Esophagus (tissue), 2 donors: ENCODE data around the gene KRTAP19-5. TPM values are rescaled to one million over a fixed set of nuclear protein-coding genes. Genes with fewer than 3 reads are reported as not detected.

Experiments
- H3K27ac ChIP-seq, 2 donors: one replicate each; pipeline ENCODE4 v1.5.1; 2013; ENCODE audit warnings: low read depth in 2 of 2, mild to moderate bottlenecking in 2 of 2, inconsistent platforms in 1 of 2, low read length in 1 of 2, moderate library complexity in 1 of 2
- H3K27me3 ChIP-seq, 2 donors: one replicate each; pipeline ENCODE4 v1.6.1; 2013; ENCODE audit warnings: low read length in 2 of 2, control low read depth in 1 of 2, mild to moderate bottlenecking in 1 of 2; ENCODE audit not compliant: insufficient read depth in 2 of 2, control insufficient read depth in 1 of 2
- H3K36me3 ChIP-seq, 2 donors: one replicate each; pipeline ENCODE4 v1.6.1; 2013; ENCODE audit warnings: low read length in 1 of 2; ENCODE audit not compliant: control insufficient read depth in 2 of 2, insufficient read depth in 2 of 2
- H3K4me1 ChIP-seq, 2 donors: one replicate each; pipeline ENCODE4 v1.6.1; 2013; ENCODE audit warnings: low read length in 1 of 2; ENCODE audit not compliant: control insufficient read depth in 2 of 2, insufficient read depth in 2 of 2
- H3K4me3 ChIP-seq, 2 donors: one replicate each; pipeline ENCODE4 v1.5.1; 2013; ENCODE audit warnings: low read length in 2 of 2, mild to moderate bottlenecking in 2 of 2, low read depth in 1 of 2, moderate library complexity in 1 of 2
- H3K9me3 ChIP-seq, 2 donors: one replicate each; pipeline ENCODE4 v1.6.1; 2013; ENCODE audit warnings: mild to moderate bottlenecking in 2 of 2, low read depth in 1 of 2, low read length in 1 of 2, moderate library complexity in 1 of 2; ENCODE audit not compliant: control insufficient read depth in 2 of 2, insufficient read depth in 1 of 2
- WGBS, 2 donors: extraction: QIAGEN DNeasy Blood & Tissue Kit; methylation state at CpG; one replicate each; pipeline ENCODE4 v1.1.7; 2013; 5-methylcytosine and 5-hydroxymethylcytosine counted together
- polyA plus RNA-seq, 2 donors: library from polyadenylated mRNA; stranded (reverse); fragments of 200-250 nt; gene quantifications; one replicate each; pipeline ENCODE4 v1.2.3, GENCODE V29; 2013
- donor health status: healthy with polysubstance abuse.
- donor health status: Bipolar disorder and iron deficiency.

Gene KRTAP19-5
- polyA plus RNA-seq, 2 donors: not detected

- Histone ChIP-seq H3K9me3 (peaks cover 2 to 4% of the 10 kb centered on the region in 2 donors), H3K36me3 (no peaks in the 10 kb centered on the region), H3K27me3 (no peaks in the 10 kb centered on the region), H3K4me3 (no peak within 1 kb of the TSS), H3K4me1 (no peaks in the 10 kb centered on the region), H3K27ac (no peak within 1 kb of the TSS)
- WGBS, 2 donors: 82 to 86% methylated on average over 7 of the region's 7 CpGs
Measured at GRCh38 chr21:30480145-30480544, 21.8 kb downstream of the KRTAP19-5 start, which contains the start of gene KRTAP19-1. TSS of gene KRTAP19-1 (minus strand) at chr21:30480367. CDS start at chr21:30480317, 50 bp downstream.

- Histone ChIP-seq H3K9me3 (peaks cover 2 to 4% of the 10 kb centered on the region in 2 donors), H3K4me3 (no peak overlapping the region), H3K4me1 (no peaks in the 10 kb centered on the region), H3K27ac (no peak overlapping the region), H3K36me3 (no peaks in the 10 kb centered on the region), H3K27me3 (no peaks in the 10 kb centered on the region)
- WGBS, 2 donors: 71 to 72% methylated on average over 4 of the region's 4 CpGs
Measured at GRCh38 chr21:30479259-30479658, 22.7 kb downstream of the KRTAP19-5 start.

- WGBS, 2 donors: 22 to 38% methylated on average over 3 of the region's 3 CpGs
- Histone ChIP-seq H3K27me3 (no peaks in the 10 kb centered on the region), H3K36me3 (no peaks in the 10 kb centered on the region), H3K4me1 (no peaks in the 10 kb centered on the region), H3K9me3 (peaks cover 2 to 4% of the 10 kb centered on the region in 2 donors), H3K4me3 (no peak overlapping the region), H3K27ac (no peak overlapping the region)
Measured at GRCh38 chr21:30478004-30478403, 23.9 kb downstream of the KRTAP19-5 start.

- H3K36me3 ChIP-seq: no peaks in the 10 kb centered on the region
- no peak overlapping the region for H3K27ac ChIP-seq
- no peaks in the 10 kb centered on the region for H3K4me1 ChIP-seq
- H3K9me3 ChIP-seq: no peaks in the 10 kb centered on the region
- H3K27me3 ChIP-seq: no peaks in the 10 kb centered on the region
- 56 to 61% methylated on average over 6 of the region's 6 CpGs for WGBS, 2 donors
- no peak overlapping the region for H3K4me3 ChIP-seq
Measured at GRCh38 chr21:30468900-30469714, 32.8 kb downstream of the KRTAP19-5 start.

GRCh38 chr21:30463713-30464112, 38.2 kb downstream of the KRTAP19-5 start:
- H3K9me3 ChIP-seq: no peaks in the 10 kb centered on the region
- no peak overlapping the region for H3K27ac ChIP-seq
- no peaks in the 10 kb centered on the region for H3K4me1 ChIP-seq
- WGBS, 2 donors: 55 to 68% methylated on average over 3 of the region's 3 CpGs
- no peaks in the 10 kb centered on the region for H3K36me3 ChIP-seq
- no peaks in the 10 kb centered on the region for H3K27me3 ChIP-seq
- H3K4me3 ChIP-seq: no peak overlapping the region

Other genes starting within 250 kb of the KRTAP19-5 start
- gene KRTAP24-1, start 219.2 kb downstream of the KRTAP19-5 start, polyA plus RNA-seq: not detected
- not detected for gene KRTAP25-1, start 212.6 kb downstream of the KRTAP19-5 start, polyA plus RNA-seq
- not detected for gene KRTAP26-1, start 181.8 kb downstream of the KRTAP19-5 start, polyA plus RNA-seq
- gene KRTAP27-1, start 164.4 kb downstream of the KRTAP19-5 start, polyA plus RNA-seq: not detected
- not detected for gene KRTAP23-1, start 153.5 kb downstream of the KRTAP19-5 start, polyA plus RNA-seq
- gene KRTAP13-2, start 129.9 kb downstream of the KRTAP19-5 start, polyA plus RNA-seq: not detected
- gene KRTAP13-1, start 106.1 kb downstream of the KRTAP19-5 start, polyA plus RNA-seq: not detected
- gene KRTAP13-3, start 76.2 kb downstream of the KRTAP19-5 start, polyA plus RNA-seq: not detected
- not detected for gene KRTAP13-4, start 71.9 kb downstream of the KRTAP19-5 start, polyA plus RNA-seq
- not detected for gene KRTAP15-1, start 61.9 kb downstream of the KRTAP19-5 start, polyA plus RNA-seq
- not detected for gene KRTAP19-1, start 21.8 kb downstream of the KRTAP19-5 start, polyA plus RNA-seq
- not detected for gene KRTAP19-2, start 14.7 kb downstream of the KRTAP19-5 start, polyA plus RNA-seq
- gene KRTAP19-3, start 10.1 kb downstream of the KRTAP19-5 start, polyA plus RNA-seq: not detected
- gene KRTAP19-4, start 5.0 kb downstream of the KRTAP19-5 start, polyA plus RNA-seq: not detected
- gene KRTAP19-6, start 39.7 kb upstream of the KRTAP19-5 start, polyA plus RNA-seq: not detected
- gene KRTAP19-7, start 59.2 kb upstream of the KRTAP19-5 start, polyA plus RNA-seq: not detected
- gene KRTAP22-2, start 88.3 kb upstream of the KRTAP19-5 start, polyA plus RNA-seq: not detected
- not detected for gene KRTAP6-3, start 90.3 kb upstream of the KRTAP19-5 start, polyA plus RNA-seq
- not detected for gene KRTAP6-2, start 96.8 kb upstream of the KRTAP19-5 start, polyA plus RNA-seq
- not detected for gene KRTAP22-1, start 98.9 kb upstream of the KRTAP19-5 start, polyA plus RNA-seq
- not detected for gene KRTAP6-1, start 111.8 kb upstream of the KRTAP19-5 start, polyA plus RNA-seq
- gene KRTAP20-1, start 114.3 kb upstream of the KRTAP19-5 start, polyA plus RNA-seq: not detected
- not detected for gene KRTAP20-4, start 118.5 kb upstream of the KRTAP19-5 start, polyA plus RNA-seq
- gene KRTAP20-2, start 133.1 kb upstream of the KRTAP19-5 start, polyA plus RNA-seq: not detected
- gene KRTAP20-3, start 140.7 kb upstream of the KRTAP19-5 start, polyA plus RNA-seq: not detected
- not detected for gene KRTAP21-3, start 216.6 kb upstream of the KRTAP19-5 start, polyA plus RNA-seq
- gene KRTAP21-2, start 245.1 kb upstream of the KRTAP19-5 start, polyA plus RNA-seq: not detected